Fibroblast of the aortic adventitia (primary cell): ENCODE measurements around the gene WDR55. TPM values are rescaled to one million over a fixed set of nuclear protein-coding genes. Genes with fewer than 3 reads are reported as not detected.
A peak's percentile ranks its signal among the peaks of the same experiment; 100 is the strongest.

Experiments
- DNase-seq: peaks from one replicate; pipeline ENCODE4 v3.0.0-alpha.2; 2010; ENCODE audit warnings: low read depth
- H3K4me3 ChIP-seq: 2 replicates; pipeline ENCODE4 v1.5.1; 2011; ENCODE audit warnings: low read depth, mild to moderate bottlenecking, control low read depth, low read length, moderate library complexity
- total RNA-seq: library from RNA; depleted of rRNA; stranded (reverse); fragments of >200 nt; gene quantifications from 2 replicates; pipeline ENCODE4 v1.2.3, GENCODE V29; 2012; ENCODE audit warnings: low replicate concordance
- TF ChIP-seq, protein P1 (sequence below): IDR thresholded peaks from 2 replicates; pipeline ENCODE4 v1.5.1; 2011; ENCODE audit warnings: mild to moderate bottlenecking, low read length, control low read depth, inconsistent platforms; ENCODE audit not compliant: insufficient read depth

Gene WDR55
- total RNA-seq, 1 donor, result 21.9 TPM

- no peak within 1 kb of the TSS for H3K4me3 ChIP-seq
- TF ChIP-seq, protein P1, sequence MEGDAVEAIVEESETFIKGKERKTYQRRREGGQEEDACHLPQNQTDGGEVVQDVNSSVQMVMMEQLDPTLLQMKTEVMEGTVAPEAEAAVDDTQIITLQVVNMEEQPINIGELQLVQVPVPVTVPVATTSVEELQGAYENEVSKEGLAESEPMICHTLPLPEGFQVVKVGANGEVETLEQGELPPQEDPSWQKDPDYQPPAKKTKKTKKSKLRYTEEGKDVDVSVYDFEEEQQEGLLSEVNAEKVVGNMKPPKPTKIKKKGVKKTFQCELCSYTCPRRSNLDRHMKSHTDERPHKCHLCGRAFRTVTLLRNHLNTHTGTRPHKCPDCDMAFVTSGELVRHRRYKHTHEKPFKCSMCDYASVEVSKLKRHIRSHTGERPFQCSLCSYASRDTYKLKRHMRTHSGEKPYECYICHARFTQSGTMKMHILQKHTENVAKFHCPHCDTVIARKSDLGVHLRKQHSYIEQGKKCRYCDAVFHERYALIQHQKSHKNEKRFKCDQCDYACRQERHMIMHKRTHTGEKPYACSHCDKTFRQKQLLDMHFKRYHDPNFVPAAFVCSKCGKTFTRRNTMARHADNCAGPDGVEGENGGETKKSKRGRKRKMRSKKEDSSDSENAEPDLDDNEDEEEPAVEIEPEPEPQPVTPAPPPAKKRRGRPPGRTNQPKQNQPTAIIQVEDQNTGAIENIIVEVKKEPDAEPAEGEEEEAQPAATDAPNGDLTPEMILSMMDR, result no peak
- no peak for DNase-seq
Observed at GRCh38 chr5:140673187-140673976, 8.7 kb downstream of the WDR55 start, which contains the start of gene DND1. Gene DND1 (minus strand): TSS chr5:140673576. CDS start chr5:140673542, 34 bp downstream.

DNA sequence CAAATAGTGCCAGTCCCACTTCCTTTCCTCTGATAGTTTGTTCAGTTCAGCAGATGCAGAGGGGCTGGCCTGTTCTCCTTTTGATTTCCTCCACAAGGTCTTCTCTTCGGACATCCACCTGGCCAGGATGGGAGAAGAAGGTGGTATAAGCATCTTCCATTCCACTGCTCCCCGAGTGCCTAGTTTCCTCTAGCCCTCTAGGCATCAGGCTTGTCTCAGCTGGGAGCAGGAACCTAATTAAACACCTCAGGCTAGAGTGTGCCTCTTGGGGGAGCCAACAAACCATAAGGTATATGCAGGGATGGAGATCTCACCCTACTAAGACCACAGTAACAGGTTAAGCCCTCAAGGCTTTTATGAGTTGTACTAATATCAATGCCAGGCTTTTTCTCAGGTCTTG, 9.5 kb downstream of the WDR55 start:
- no peak for DNase-seq
- TF ChIP-seq, protein P1, result no peak
- H3K4me3 ChIP-seq, result no peak overlapping the region

GRCh38 chr5:140674629-140675028, 9.9 kb downstream of the WDR55 start:
- TF ChIP-seq, protein P1, result no peak
- no peak for DNase-seq
- no peak overlapping the region for H3K4me3 ChIP-seq

GRCh38 chr5:140677947-140678346, 13.2 kb downstream of the WDR55 start:
- TF ChIP-seq, protein P1, result no peak
- H3K4me3 ChIP-seq, result no peak overlapping the region
- DNase-seq, result no peak

DNA sequence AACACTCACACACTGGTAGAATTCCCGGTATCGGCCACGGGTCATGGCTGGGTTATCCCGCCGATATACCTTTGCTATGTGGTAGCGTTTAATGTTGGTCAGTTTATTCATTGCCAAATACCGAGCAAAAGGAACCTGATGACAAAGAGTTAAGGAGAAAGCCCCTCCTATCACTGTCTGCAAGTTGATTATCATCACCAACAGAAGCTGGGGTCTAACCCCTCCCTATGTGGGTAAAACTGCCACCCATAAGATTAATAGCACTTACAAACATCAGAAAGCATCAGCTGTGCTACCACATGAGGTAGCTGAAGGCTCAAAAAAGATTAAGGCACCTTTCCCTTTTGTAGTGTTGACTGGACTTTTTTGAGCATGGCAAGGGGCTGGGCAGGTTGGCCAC, 14.3 kb downstream of the WDR55 start:
- TF ChIP-seq, protein P1, result no peak
- no peak for DNase-seq
- no peak overlapping the region for H3K4me3 ChIP-seq

DNA sequence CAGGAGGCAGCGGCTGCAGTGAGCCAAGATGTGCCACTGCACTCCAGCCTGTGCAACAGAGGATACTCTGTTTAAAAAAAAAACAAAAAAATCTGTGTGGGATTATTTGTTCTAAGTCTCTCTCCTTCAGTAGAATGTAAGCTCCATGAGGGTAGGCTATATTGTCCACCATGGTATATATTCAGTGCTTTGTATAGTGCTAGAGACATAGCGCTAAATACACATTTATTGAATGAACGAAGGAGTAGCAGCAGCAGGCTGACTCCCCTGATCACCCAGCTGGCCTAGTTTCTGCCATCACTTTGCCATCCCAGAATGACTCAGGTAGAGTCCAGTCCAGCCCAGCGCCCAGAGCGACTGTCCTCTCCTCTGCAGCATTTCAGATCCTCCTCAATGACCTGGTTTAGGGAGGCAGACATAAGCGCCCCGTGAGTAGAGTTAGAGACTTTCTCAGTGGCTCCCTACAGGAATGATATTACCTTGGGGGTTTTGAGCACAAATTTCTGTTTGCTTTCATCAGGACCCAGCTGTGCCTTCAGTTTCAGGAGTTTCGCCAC, 25.8 kb downstream of the WDR55 start:
- no peak for DNase-seq
- peak overlapping the region; percentile 99 for H3K4me3 ChIP-seq
- TF ChIP-seq, protein P1, result no peak
